ENCODE results near the gene ZNF664.
"Not testable (repeated sequence)": the region's sequence is repeated elsewhere in the genome, so short reads cannot be mapped to it uniquely, and the experiment has no call there.

ZNF664 gene

DNA sequence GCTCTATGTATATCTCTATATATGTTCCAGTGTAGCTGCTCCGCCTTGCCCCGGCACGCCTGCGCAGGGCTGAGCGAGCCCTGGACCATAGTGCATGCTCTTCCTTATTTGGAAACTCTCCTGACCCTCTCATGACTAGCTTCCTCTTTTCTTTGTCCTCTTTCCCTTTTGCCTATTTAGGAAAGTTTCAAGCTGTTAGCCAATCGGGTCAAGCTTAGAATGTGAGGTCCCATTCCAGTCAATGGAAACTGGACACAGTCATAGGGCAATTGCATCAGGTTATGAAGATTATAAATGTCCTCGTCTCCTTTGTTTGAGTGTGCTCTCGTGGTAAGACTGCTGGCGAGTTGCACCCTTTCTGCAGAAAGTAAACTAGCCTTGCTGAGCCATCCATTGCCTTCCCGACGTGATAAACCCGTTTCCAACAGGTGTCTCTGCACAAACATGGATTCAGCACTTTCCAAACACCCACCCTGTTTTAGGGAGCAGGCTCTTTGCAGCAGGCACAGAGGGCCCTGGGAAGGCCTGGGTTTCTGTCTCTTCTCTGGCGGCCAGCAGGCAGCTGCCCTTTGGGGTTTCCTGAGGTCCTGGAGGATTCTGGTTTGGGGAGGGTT is 31.3 kb upstream of the ZNF664 start:
- no peak for DNase-seq (ENCODE audit: low read depth in 2 of 2)

DNA sequence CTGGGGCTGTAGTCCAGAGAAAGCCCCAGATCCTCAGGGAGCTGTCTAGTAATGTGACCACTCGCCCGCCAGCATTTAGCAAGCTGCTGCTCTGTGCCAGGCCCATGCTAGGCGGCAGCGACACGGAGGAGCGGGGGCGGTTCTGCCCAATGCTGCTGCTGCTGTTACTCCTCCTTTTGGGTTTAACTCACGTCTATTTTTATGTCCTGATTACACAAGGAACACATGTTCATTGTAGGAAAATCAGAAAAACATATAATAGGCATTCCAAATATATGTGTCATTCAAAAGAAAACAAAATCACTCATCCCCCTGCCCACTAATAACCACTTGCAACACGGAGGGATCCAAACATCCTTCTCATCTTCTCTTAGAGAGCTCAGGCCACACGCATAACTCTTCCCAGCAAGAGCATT is 30.8 kb upstream of the ZNF664 start:
- no peak for DNase-seq (ENCODE audit: low read depth in 2 of 2)

DNA sequence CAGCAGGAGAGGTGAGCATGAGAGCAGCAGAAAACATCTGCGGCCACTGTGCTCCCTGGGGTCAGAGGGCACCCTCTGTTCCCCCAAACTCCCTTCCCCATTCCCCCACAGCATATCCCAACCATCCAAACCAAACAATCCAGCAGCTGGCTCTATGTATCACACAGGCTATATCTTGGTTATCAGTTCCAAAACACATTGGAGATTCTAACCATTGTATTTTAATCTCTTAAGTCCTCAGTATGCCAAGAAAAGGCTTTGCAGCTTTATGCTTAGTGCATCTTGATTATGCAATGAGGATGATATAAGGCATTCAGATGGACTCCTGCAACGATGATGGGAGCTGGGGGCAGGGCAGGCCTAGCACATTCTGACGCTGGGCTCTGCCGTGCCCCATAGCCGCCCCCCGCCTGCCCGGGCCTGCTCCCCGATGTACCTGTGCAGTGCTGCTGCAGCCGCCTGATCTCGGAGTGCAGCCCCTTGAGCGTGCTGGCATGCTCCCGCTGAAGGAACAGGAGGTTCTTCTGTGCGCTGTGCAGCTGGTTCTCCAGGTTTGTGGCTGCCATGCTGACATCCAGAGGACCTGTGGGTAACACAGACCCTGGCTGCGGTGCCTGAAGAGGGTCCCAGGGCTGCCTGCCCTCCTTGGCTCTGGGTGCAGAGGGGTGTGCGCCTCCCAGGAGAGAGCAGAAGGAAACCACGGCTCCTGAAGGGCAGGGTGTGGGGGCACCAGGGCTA is 29.9 kb upstream of the ZNF664 start:
- DNase-seq (ENCODE audit: low read depth in 2 of 2) = no peak

DNA sequence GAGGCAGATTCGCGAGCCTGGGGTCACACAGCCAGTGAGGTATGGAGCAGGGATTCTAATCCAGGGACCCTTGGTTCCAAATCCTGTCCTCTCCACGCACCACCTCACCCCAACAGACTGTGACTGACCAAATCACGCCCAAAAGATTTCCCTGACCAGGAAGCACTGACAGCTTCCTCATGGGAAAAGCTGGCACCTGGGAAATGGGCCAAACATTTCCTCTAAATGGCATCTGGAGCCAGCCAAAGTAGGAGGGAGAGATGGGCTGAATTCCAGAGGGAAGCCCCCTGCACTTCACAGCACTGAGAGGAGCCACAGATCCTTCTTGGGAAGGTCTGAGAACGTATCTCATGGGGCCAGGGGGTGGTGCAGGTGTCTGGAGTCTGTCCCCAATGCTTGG is 29.2 kb upstream of the ZNF664 start:
- no peak for DNase-seq (ENCODE audit: low read depth in 2 of 2)

DNA sequence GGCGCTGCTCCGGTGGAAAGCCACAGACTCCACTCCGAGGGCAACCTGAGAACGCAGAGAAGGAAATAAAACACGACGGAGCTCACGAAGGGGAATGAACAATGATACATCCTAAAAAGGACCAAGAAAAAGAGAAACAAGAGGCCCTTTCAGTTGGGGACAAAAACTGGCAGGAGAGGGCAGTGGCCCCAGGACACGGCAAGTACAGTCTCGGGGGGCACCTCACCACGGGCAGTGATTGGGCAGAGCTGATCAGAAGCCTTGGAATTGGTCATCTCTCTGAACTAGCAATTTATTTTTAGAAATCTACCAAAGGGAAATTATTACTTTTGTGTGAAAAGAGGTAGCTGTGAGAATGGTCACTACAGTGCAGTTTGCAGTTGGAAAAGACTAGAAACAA is 28.3 kb upstream of the ZNF664 start:
- no peak for DNase-seq (ENCODE audit: low read depth in 2 of 2)

DNA sequence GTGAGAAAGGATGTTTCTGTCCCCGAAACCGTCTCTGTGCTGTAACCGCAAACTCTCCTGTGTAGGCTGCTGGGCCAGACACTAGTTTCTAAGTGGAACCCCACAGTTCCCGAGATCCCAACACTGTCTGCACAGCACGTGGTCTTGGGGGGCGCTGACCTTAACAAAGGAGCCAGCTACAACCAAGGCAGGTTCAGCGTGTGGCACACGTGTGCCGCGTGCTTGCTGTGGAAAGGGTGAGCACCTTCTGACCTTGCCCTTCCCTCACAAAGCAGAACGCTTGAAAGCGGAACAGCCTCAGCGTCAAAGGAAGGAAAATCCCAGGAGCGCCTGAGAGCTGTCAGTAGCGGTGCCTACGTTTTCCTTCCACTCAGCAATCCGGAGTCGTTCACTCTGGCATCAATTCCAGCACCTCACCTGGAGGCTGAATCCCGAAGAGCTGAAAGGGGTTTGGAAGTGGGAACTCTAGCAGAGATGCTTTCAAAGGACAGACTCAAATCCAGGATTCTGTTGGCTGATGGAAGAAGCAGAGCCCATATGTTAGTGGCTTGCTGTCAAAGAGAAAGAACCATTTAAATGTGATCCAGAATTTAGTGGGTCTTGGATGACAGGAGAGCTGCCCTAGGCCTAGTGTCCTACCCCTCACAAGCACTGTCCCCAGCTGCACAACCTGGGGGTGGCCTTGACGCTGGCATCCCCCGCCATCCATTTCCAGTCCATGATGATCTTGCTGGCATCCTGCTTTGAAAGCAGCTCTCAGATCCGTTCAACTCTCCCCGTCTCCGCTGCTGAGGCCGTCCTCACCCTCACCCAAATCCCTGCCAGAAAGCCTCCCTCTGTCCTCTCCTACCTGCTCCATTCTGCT is 27.5 kb upstream of the ZNF664 start:
- DNase-seq (ENCODE audit: low read depth in 2 of 2) = no peak

DNA sequence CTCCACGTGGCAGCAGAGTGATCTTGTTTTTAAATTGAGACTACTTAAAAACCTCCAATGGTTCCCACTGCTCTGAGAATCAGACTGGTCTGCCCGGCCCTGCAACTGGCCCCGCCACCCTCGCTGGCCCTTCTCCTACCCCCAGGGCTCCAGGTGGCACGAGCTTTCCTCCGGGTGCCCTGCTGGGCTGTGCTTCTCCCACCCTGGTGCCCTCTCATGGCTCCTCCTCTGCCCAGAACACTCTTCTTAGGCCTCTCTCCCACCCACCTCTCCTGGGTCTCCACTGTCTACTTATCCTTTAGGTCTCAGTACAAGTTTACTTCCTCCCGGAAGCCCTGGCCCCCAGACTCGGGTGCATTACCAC is 26.9 kb upstream of the ZNF664 start:
- no peak for DNase-seq (ENCODE audit: low read depth in 2 of 2)

DNA sequence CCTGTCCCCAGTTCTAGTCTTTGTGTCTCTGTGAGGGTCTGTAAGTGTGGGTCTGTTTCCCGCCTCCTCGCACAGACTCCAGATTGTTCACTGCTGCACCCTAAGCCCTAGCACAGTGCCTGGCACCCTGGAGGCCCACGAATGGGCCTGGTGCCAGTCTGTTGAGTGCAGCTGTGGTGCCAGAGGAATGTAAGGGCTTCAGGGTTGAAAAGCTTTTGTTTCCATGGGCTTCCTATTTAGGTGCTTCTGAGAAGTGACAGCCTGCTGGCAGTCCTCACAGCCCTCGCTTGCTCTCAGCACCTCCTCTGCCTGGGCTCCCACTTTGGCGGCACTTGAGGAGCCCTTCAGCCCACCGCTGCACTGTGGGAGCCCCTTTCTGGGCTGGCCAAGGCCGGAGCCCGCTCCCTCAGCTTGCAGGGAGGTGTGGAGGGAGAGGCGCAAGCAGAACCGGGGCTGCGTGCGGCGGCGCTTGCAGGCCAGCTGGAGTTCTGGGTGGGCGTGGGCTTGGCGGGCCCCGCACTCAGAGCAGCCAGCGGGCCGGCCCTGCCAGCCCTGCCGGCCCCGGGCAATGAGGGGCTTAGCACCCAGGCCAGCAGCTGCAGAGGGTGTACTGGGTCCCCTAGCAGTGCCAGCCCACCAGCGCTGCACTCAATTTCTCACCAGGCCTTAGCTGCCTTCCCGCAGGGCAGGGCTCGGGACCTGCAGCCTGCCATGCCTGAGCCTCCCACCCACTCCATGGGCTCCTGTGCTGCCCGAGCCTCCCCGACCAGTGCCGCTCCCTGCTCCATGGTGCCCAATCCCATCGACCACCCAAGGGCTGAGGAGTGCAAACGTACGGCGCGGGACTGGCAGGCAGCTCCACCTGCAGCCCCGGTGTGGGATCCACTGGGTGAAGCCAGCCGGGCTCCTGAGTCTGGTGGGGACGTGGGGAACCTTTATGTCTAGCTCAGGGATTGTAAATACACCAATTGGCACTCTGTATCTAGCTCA is 26.2 kb upstream of the ZNF664 start:
- DNase-seq (ENCODE audit: low read depth in 2 of 2) = not testable (repeated sequence)

DNA sequence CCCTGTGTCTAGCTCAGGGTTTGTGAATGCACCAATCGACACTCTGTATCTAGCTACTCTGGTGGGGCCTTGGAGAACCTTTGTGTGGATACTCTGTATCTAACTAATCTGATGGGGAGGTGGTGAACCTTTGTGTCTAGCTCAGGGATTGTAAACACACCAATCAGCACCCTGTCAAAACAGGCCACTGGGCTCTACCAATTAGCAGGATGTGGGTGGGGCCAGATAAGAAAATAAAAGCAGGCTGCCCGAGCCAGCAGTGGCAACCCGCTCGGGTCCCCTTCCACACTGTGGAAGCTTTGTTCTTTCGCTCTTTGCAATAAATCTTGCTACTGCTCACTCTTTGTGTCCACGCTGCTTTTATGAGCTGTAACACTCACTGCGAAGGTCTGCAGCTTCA is 25.5 kb upstream of the ZNF664 start:
- not testable (repeated sequence) for DNase-seq (ENCODE audit: low read depth in 2 of 2)

DNA sequence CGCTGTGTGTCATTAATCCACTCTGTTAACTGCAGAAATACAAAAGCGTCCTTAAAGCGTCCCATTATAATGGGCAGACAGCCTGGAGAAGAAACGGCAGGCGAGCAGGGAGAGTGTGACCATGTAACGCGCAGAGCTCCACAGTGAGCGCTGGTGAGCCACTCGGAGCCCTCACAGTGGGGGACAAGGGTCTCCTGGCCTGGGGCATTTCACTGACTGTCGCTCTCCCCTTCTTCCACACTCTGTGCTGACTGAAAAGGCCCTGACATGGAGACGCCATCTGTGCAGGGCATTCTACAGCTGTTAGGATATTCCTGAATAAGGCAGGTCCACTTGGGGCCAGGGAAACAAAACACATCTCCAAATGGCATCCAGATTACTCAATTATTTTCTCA is 24.6 kb upstream of the ZNF664 start:
- DNase-seq (ENCODE audit: low read depth in 2 of 2) = no peak

DNA sequence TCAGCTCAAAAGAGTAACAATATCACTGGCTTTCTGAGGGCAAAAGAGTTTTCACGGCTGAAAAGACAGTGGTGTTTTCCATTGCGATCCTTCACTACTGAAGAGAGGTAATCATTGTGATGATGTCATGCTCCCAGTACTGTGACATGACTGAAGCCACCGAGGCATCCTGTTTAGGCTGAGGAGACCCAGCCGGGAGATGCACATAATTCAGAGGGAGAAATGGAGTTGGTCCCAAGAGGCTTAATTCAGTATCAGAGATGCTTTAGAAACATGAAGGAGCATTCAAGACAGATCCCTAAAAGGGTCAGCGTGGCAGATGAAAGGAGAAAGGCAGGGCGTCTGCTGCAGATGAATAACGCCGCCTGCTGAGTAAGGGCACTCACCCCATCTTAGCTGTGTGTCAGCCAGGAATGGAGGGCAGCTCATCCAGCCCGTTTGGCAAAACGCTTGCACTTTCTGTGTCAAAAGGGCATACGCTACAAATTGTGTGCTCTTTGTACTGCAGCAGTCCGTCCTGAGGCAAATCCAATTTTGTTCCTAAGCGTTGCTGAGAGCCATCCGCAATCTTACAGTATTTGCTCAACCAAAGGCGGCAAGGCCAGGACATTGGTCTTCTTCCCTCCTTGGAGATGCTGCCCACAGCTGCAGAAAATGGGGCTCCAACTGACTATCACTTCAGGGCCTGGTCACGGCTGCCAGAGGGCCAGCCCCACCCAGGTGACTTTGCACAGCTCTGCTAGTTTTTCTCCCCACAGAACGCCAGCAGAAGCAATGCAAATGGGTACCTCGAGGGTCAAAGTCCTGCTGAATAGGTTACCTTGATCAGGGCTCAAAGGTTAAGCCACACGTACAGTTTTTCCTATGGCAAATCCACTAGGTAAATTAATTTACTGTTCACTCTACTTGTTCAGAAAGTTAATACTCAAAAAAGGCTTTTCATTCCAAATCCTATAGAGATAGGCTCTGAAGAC is 23.9 kb upstream of the ZNF664 start:
- no peak for DNase-seq (ENCODE audit: low read depth in 2 of 2)

DNA sequence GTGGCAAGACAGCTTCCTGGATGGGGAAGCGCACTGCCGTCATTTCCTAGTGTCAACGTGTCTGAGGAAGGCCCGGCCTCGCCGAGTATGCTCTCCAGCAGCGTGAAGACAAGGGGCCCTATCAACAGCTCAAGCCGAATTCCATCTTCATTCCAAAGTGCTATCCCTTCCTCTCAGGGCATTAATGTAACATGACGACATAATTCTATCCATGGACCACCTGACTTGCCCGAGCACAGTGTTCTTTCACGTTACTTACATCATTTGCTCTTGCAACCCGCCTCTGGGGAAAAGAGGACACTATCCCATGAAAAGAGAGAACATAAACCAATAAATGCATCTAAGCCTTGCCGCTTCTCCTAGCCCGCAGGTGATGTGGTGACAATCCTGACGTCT is 23.2 kb upstream of the ZNF664 start:
- DNase-seq (ENCODE audit: low read depth in 2 of 2) = no peak

DNA sequence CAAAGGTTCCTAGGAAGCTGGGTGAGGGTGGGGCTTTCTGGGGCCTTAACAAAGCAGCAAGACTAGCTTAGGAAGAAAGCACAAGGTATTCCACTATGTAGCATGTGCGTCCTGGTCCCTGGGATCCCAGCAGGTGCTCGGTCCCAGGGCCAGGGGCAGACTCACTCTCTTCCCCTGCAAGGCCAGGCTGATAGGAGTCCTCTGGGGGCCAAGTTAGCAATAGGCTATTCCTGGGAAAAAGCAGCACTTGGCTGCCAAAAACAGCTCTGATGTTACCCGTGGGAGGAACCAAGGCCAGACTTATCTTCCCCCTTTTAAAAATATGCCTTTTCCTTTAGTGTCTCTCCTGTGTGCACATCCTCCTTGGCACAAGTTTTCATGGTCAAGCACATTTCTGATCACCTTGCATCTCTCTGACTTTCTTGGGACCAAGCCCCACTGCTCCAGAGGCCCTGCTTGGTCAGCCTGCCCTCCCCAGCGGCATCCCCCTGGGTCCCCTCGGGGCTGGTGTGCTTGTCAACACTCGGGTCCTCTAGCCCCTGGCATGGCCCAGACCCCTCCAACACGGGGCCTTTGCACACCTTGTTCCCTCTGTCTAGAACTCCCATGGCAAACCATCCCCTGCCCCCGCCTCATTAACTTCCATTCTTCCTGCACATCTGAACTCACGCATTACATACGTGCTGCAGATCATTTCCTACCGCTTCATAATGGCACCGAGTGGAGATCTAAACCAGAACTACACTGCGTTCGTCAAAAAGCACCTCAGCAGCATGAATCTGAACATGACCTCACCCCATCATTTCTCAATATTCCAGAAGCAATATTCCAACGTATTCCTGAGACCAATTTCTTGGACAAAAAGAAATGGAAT is 22.3 kb upstream of the ZNF664 start:
- no peak for DNase-seq (ENCODE audit: low read depth in 2 of 2)

DNA sequence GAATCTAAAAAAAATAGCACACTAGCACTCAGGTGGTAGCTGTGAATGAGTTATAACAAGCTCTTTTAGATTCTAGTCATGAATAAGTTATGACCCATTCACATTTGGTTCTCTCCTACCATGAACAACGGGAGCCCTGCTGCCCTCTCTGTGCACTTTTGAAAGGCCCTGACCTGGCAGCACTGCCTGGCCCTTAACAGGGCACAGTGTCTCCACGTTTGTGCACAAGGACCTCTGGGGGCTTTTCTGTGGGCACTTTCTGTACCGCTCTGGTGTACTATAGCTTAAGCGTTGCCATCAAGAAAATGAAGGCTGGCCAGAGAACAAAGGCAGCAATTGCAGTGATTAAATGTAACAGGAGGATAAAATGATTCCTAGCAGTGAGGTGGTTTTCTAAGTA is 21.5 kb upstream of the ZNF664 start:
- no peak for DNase-seq (ENCODE audit: low read depth in 2 of 2)

DNA sequence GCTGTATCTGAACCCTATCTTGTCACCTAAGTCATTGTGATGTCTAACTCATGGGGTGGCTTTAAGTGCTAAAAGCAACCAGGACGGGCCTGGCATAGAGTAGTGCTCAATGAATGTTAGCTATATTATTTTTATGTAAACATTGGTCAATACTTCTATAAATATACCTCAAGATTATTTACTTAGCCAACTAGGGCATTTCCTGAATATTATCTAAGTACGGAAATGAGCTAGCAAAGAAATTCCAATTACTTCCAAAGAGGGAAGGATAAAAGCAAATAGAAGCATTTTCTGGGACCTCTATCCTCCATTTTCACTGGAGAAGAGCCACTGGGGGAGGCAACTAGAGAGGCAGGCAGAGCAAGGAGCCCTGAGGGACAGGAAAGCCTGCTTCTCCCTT is 21.0 kb upstream of the ZNF664 start:
- no peak for DNase-seq (ENCODE audit: low read depth in 2 of 2)

DNA sequence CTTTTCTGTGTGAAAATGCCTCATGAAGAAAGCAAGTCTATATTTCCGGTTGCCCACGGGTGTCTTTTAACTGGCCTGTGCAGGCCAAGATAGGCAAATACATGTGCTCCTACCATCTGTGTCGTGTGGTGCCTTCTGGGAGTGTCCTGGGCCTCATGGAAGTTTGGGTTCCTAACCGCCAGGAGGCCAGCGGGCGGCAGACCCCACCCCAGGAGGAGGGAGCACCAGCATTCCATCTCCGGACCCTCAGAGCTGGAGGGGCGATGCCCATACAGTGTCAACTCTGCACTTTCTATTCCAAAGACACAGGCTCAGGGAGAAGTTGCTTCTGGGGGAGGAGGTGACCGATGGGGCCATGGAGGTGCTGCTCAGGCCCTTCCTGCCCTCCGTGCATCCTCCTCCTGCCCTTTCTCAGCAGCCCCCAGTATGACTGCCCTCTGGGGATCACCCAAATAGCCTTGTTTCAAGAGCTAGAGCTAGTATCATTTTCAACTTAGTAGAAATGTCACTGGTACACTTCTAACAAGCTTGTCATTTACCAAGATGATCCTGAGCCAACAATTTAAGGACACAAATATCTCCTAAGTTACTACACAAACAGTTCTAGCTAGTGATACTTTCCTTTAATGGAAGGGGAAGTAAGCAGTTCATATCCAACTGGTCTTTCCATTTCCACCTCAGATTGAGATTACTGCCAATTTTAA is 18.2 kb upstream of the ZNF664 start:
- no peak for DNase-seq (ENCODE audit: low read depth in 2 of 2)

DNA sequence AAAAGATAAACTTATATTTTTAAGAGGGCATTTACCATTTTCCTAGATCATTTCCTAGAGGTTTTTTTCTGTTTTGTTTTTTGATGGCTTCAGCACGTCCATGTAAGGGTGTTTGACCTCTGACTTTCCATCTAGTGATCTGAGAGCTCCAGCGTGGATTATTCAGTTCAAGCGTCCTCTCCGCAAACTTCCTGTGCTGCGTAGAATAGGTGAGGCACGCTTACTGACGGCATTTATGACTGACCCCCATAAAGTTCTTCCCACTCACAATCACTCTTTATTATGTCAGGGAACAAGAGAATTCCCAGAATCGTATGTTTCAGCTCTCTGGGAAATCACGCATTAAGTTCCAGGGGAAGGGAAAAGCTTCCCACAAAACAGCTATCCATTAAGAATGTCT is 16.8 kb upstream of the ZNF664 start:
- DNase-seq (ENCODE audit: low read depth in 2 of 2) = no peak

DNA sequence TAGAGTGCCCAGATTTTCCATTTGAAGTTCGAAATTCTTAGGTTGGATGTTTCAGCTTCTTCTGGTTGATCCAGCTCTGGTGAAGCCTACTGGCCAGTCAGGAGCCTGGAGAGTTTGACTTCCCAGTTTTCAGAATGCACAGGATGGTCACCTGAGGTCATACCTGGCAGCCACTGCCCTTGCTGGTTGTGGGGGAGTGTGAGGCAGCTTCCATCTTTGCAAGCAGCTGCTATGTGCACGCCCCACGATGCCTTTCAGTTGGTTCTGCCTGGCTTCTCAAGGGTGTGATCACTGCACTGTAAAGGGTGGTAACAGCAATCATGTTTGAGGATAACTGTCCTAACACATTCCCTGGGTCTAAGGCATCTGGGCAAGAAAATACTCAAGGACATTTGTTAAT is 15.8 kb upstream of the ZNF664 start:
- DNase-seq (ENCODE audit: low read depth in 2 of 2) = no peak

DNA sequence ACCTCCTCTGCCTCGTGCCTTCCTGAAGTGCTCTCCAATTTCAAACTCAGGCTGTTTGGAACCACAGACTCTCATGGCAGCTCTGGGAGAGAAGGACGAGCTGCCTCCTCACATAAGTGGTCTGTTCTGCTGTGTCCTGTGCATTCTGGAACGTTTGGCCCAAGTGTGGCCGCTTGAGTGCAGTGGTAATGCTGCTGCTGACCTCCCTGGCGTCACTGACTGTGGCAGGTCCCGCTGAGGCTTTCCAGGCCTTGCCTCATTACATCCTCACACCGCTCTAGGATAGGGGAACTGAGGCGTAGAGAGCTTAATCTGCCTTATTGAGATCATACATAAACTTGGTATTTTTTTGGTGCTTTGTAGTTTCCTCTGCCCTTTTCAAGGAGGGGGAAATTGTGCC is 14.6 kb upstream of the ZNF664 start:
- DNase-seq (ENCODE audit: low read depth in 2 of 2) = no peak
